DND-41 (cell line): Measurements from ENCODE around the gene HLA-DRA.
A peak's percentile ranks its signal among the peaks of the same experiment; 100 is the strongest.
"Not testable (repeated sequence)": the region's sequence is repeated elsewhere in the genome, so short reads cannot be mapped to it uniquely, and the experiment has no call there.

ENCODE experiments used
- ATAC-seq: fragments of 200-7000 bp; cut with Tn5 transposase; 3 replicates; pipeline ENCODE4 v1.9.1; 2021; ENCODE audit warnings: low read depth; ENCODE audit not compliant: insufficient read depth
- DNase-seq: peaks from one replicate; pipeline ENCODE4 v3.0.0-alpha.2; 2020
- H2AFZ ChIP-seq: 2 replicates; pipeline ENCODE4 v1.6.0; 2012; ENCODE audit warnings: low read depth, low read length
- H3K27ac ChIP-seq: 2 replicates; pipeline ENCODE4 v1.5.1; 2012; ENCODE audit warnings: low read length, inconsistent platforms
- H3K27me3 ChIP-seq: fragments of 200-600 bp; sonication (generic); 2 replicates; pipeline ENCODE4 v1.6.0; 2012; ENCODE audit warnings: low read length, mild to moderate bottlenecking, inconsistent platforms; ENCODE audit not compliant: insufficient read depth, poor library complexity
- H3K36me3 ChIP-seq: 2 replicates; pipeline ENCODE4 v1.5.1; 2012; ENCODE audit warnings: low read length, inconsistent platforms; ENCODE audit not compliant: insufficient read depth
- H3K4me1 ChIP-seq: 2 replicates; pipeline ENCODE4 v1.5.1; 2012; ENCODE audit warnings: mild to moderate bottlenecking, low read length; ENCODE audit not compliant: insufficient read depth
- H3K4me2 ChIP-seq: 2 replicates; pipeline ENCODE4 v1.6.0; 2012; ENCODE audit warnings: mild to moderate bottlenecking, moderate library complexity, low read length, inconsistent platforms; ENCODE audit not compliant: insufficient read depth
- H3K4me3 ChIP-seq, 2 experiments: fragments of 200-600 bp in 1 of 2; shearing (Covaris generic) in 1 of 2; 2 replicates each; pipeline ENCODE4 v1.5.1; 2012 to 2016; ENCODE audit warnings: inconsistent platforms in 2 of 2, low read length in 2 of 2, mild to moderate bottlenecking in 2 of 2, low read depth in 1 of 2, moderate library complexity in 1 of 2
- H3K79me2 ChIP-seq: 2 replicates; pipeline ENCODE4 v1.6.0; 2012; ENCODE audit warnings: low read length, inconsistent platforms; ENCODE audit not compliant: insufficient read depth
- H3K9ac ChIP-seq: 2 replicates; pipeline ENCODE4 v1.6.0; 2012; ENCODE audit warnings: low read depth, mild to moderate bottlenecking, inconsistent platforms, low read length, moderate library complexity
- H3K9me3 ChIP-seq: 2 replicates; pipeline ENCODE4 v1.5.1; 2012; ENCODE audit warnings: low read length, moderate library complexity, mild to moderate bottlenecking, inconsistent platforms; ENCODE audit not compliant: insufficient read depth, severe bottlenecking
- H4K20me1 ChIP-seq: 2 replicates; pipeline ENCODE4 v1.6.0; 2012; ENCODE audit warnings: low read length; ENCODE audit not compliant: insufficient read depth
- EZH2 ChIP-seq: IDR thresholded peaks from 3 replicates; pipeline ENCODE4 v1.6.1; 2012; ENCODE audit warnings: borderline replicate concordance, low read depth, mild to moderate bottlenecking, moderate library complexity, low read length, inconsistent platforms; ENCODE audit not compliant: severe bottlenecking
- TF ChIP-seq, protein P1 (sequence below): IDR thresholded peaks from 2 replicates; pipeline ENCODE4 v1.5.1; 2012; ENCODE audit warnings: borderline replicate concordance, low read length, moderate library complexity, mild to moderate bottlenecking; ENCODE audit not compliant: poor library complexity, severe bottlenecking; ENCODE audit errors: extremely low read depth

The HLA-DRA gene

GRCh38 chr6:32462609-32463008 is 22.9 kb downstream of the HLA-DRA start:
- Histone ChIP-seq H2AFZ (no peak overlapping the region), H3K9me3 (no peaks in the 10 kb centered on the region), H3K27ac (no peak overlapping the region), H3K4me1 (no peaks in the 10 kb centered on the region), H3K9ac (no peak overlapping the region), H3K27me3 (peaks cover 10% of the 10 kb centered on the region), H3K4me3 (no peak overlapping the region), H3K4me2 (no peak overlapping the region), H3K36me3 (no peaks in the 10 kb centered on the region), H4K20me1 (no peaks in the 10 kb centered on the region), H3K79me2 (no peaks in the 10 kb centered on the region)
- DNase-seq (no peak), ATAC-seq (no peak)
- TF ChIP-seq, protein P1, sequence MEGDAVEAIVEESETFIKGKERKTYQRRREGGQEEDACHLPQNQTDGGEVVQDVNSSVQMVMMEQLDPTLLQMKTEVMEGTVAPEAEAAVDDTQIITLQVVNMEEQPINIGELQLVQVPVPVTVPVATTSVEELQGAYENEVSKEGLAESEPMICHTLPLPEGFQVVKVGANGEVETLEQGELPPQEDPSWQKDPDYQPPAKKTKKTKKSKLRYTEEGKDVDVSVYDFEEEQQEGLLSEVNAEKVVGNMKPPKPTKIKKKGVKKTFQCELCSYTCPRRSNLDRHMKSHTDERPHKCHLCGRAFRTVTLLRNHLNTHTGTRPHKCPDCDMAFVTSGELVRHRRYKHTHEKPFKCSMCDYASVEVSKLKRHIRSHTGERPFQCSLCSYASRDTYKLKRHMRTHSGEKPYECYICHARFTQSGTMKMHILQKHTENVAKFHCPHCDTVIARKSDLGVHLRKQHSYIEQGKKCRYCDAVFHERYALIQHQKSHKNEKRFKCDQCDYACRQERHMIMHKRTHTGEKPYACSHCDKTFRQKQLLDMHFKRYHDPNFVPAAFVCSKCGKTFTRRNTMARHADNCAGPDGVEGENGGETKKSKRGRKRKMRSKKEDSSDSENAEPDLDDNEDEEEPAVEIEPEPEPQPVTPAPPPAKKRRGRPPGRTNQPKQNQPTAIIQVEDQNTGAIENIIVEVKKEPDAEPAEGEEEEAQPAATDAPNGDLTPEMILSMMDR, result no peak
- no peak for TF ChIP-seq EZH2

DNA sequence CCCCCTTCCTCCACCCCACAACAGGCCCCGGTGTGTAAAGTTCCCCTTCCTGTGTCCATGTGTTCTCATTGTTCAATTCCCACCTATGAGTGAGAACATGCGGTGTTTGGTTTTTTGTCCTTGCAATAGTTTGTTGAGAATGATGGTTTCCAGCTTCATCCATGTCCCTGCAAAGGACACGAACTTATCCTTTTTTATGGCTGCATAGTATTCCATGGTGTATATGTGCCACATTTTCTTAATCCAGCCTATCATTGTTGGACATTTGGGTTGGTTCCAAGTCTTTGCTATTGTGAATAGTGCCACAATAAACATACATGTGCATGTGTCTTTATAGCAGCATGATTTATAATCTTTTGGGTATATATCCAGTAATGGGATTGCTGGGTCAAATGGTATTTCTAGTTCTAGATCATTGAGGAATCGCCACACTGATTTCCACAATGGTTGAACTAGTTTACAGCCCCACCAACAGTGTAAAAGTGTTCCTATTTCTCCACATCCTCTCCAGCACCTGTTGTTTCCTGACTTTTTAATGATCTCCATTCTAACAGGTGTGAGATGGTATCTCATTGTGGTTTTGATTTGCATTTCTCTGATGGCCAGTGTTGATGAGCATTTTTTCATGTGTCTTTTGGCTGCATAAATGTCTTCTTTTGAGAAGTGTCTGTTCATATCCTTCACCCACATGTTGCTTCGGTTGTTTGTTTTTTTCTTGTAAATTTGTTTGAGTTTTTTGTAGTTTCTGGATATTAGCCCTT is 28.2 kb downstream of the HLA-DRA start:
- not testable (repeated sequence) for H3K9ac ChIP-seq, H3K4me3 ChIP-seq, H3K27me3 ChIP-seq, DNase-seq, H3K27ac ChIP-seq, H3K9me3 ChIP-seq, H3K79me2 ChIP-seq, H3K36me3 ChIP-seq, H3K4me2 ChIP-seq, H4K20me1 ChIP-seq, H2AFZ ChIP-seq, H3K4me1 ChIP-seq, ATAC-seq

DNA sequence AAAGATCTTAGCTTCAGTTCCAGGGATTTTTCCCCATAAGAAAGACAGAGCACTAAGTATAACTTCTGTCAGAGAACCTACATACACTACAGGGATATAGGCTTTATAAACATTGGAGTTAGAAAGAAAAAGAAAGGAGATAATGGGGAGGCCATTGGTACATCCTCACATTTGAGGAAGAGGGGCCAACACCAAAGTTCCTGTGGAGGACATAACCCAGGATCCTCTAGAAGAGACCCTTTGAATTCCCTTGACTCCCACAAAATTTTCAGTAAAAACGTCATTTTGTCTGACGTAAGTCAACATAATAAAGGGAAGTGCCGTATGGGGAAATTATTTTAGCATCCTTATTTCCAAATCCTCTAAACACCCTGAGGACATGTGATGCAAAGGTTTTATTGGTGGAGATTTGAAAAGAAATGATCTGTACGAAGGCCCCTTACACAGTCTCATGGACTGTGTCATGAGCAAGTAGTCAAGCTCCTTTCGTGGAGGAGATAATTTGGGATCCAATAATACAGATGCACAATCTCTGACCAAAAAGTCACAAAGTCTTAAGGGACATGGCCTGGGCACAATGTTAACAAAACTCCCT is 33.2 kb downstream of the HLA-DRA start:
- TF ChIP-seq, protein P1, result no peak
- no peak for TF ChIP-seq EZH2
- Histone ChIP-seq H3K27me3 (peaks cover 14% of the 10 kb centered on the region), H3K4me1 (no peaks in the 10 kb centered on the region), H3K9me3 (no peaks in the 10 kb centered on the region), H3K4me3 (no peak overlapping the region), H3K9ac (no peak overlapping the region), H2AFZ (no peak overlapping the region), H3K36me3 (no peaks in the 10 kb centered on the region), H3K27ac (no peak overlapping the region), H3K4me2 (no peak overlapping the region), H4K20me1 (no peaks in the 10 kb centered on the region), H3K79me2 (no peaks in the 10 kb centered on the region)
- DNase-seq (no peak), ATAC-seq (no peak)

DNA sequence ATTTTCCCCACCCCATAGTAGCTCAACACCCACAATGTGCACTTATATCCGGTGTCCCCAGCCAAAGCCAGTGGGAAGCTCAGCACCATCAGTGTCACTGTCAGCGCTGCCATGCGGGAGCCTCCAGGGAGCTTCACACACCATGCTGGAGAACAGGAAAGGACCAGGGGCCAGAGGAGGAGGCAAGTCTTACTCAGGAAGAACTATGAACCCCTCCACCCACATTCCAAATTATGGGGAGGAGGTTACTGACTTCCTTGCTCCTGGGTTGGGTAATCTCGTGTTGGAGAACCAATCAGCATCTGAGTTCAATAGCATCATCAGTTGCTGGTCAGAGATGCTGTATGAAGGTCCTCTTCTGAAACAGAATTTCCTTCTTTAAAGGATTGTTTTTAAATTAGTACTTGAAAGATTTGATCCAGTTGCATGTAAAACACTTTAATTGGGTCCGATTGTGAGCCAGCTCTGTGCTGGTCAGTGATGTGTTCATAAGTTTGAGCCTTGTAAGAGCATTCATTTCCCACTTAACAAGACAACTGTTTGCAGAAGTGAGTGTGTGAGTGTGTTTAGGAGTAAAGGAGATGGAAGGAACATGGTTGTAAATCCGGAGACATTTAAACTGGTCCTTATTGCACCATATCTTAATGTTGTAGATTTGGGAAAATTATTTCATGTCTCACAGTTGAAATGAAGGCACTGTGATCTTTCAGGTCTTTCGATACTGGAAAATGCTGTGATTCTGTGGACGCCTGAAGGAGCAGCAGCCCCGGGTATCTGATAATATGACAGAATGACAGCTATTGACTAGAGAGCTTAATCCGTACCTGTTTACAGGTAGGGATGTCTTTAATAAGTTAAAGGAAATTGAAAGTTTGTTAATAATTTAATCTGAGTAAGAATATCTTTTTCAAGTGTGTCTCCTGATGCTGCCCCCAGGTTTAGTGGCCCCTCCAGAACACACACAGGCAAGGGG is 34.0 kb downstream of the HLA-DRA start:
- H3K9ac ChIP-seq, DNase-seq, H2AFZ ChIP-seq, H3K4me3 ChIP-seq, H3K79me2 ChIP-seq, H3K36me3 ChIP-seq, H3K4me2 ChIP-seq, H4K20me1 ChIP-seq, H3K27ac ChIP-seq, H3K4me1 ChIP-seq, H3K9me3 ChIP-seq: not testable (repeated sequence)
- peaks cover 14% of the 10 kb centered on the region for H3K27me3 ChIP-seq
- peak; percentile 72 for ATAC-seq
